Calu3 (cell line): ENCODE measurements around the gene SIM1. TPM values are rescaled to one million over a fixed set of nuclear protein-coding genes. Genes with fewer than 3 reads are reported as not detected.

ENCODE experiments used
- BruUV-seq: library from RNA; stranded (reverse); fragments of 400-500 nt; replicated peaks from 2 replicates; lab custom pipeline; 2021; lab: Mats Ljungman, UMichigan
- CTCF ChIA-PET: fragments of 300-600 bp; sonication (Branson Sonifier 250); formaldehyde crosslinking; loops from one replicate; lab custom pipeline; 2022; ENCODE audit warnings: antibody characterized with exemption; lab: Charles Lee
- DNase-seq: peaks from one replicate; pipeline ENCODE4 v3.0.0; 2022
- H3K27ac Mint-ChIP-seq: one replicate; pipeline ENCODE4 v1.8.0; 2022; ENCODE audit warnings: mixed read lengths; ENCODE audit not compliant: unreplicated experiment
- H3K27me3 Mint-ChIP-seq: one replicate; pipeline ENCODE4 v1.8.0; 2022; ENCODE audit warnings: mixed read lengths; ENCODE audit not compliant: unreplicated experiment
- H3K36me3 Mint-ChIP-seq: one replicate; pipeline ENCODE4 v1.8.0; 2022; ENCODE audit warnings: mild to moderate bottlenecking, moderate library complexity, mixed read lengths; ENCODE audit not compliant: insufficient read depth, unreplicated experiment
- H3K4me1 Mint-ChIP-seq: one replicate; pipeline ENCODE4 v1.8.0; 2022; ENCODE audit warnings: mild to moderate bottlenecking, low read depth, mixed read lengths; ENCODE audit not compliant: unreplicated experiment
- H3K4me3 Mint-ChIP-seq: one replicate; pipeline ENCODE4 v1.8.0; 2022; ENCODE audit warnings: mild to moderate bottlenecking, low read depth, moderate library complexity, mixed read lengths; ENCODE audit not compliant: unreplicated experiment
- H3K9me3 Mint-ChIP-seq: one replicate; pipeline ENCODE4 v1.8.0; 2022; ENCODE audit warnings: low read depth, mixed read lengths; ENCODE audit not compliant: unreplicated experiment
- intact Hi-C: fragments of 100-400 bp; cut with micrococcal nuclease; formaldehyde crosslinking; loops from one replicate; pipeline ENCODE4 v1.10.0; 2022; ENCODE audit not compliant: unreplicated experiment
- total RNA-seq: library from RNA; stranded (reverse); gene quantifications from 2 replicates; pipeline ENCODE4 v1.2.3, GENCODE V29; 2022
- TF ChIP-seq, protein P1 (sequence below): fragments of 200-600 bp; IDR thresholded peaks from one replicate; pipeline ENCODE4 v1.8.0; 2022; ENCODE audit warnings: antibody characterized with exemption; ENCODE audit not compliant: unreplicated experiment

SIM1 gene
- total RNA-seq, 1 experiment from 2014 or later, result not detected

DNA sequence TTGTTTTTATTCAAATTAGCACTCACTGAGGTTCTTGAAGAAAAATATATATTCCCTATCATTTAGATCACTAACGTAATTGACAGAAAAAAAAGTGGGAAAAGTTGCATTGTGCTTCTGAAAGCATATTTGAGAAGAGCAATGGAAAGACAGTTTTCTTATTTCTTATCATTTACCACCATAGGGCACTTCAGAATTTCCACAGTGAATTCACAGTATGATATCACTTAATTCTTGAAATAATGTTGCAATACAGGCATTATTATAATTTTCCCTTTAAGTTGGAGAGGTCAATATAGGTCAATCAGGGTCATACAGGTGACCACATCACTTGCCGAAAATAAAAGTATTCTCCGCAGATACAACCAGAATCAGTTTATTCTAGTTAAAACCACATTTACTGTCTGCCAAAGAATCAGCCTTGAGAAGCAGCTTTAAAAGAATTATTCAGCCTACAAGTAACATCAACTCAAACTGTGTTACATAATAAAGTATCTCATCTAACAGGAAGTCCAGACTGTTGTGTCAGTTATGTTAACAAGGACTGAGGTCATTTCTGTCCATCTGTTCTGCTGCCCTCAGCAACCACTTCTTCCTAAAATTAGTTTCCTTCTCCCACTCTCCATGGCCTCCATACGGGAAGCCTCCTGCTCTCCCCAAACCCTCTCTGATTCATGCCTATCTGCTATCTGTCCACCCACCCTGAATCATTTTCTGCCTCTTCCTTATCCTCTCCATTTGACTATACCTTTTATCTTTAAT lies 121.2 kb downstream of the SIM1 start:
- intact Hi-C loops, result loop anchor here (10.0 kb wide), 1 partner anchor 211 kb away; no protein-coding TSS in a partner anchor

DNA sequence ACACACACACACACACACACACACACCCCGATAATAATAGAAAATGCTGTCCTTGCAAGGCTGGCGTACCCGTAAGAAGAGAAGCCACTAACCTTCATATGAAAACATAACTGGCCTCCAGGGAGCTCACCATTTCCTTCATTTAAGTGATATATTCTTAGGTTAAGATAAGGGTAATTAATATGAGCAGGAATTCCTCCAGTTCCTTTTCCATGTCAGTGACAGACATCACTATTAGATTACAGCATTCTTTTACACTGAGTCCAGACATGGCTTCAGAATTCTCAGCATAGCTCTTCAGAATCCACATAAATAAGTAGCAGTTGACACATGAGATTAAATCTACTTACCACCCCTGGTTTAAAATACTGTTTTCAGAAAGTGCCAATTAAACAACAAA lies 121.9 kb downstream of the SIM1 start:
- Mint-ChIP-seq H3K4me3 (no peak overlapping the region), H3K9me3 (no peaks in the 10 kb centered on the region), H3K36me3 (no peaks in the 10 kb centered on the region), H3K4me1 (peaks cover 44% of the 10 kb centered on the region), H3K27ac (no peak overlapping the region), H3K27me3 (no peaks in the 10 kb centered on the region)
- CTCF ChIA-PET, result interaction anchor here (0.6 kb wide), 2 partner anchors 45 to 155 kb away, joined by 3 to 4 read pairs; no protein-coding TSS in a partner anchor
- intact Hi-C loops, result loop anchor here (10.0 kb wide), 1 partner anchor 212 kb away; no protein-coding TSS in a partner anchor
- no peak for DNase-seq
- no TSS peak for BruUV-seq
- TF ChIP-seq, protein P1, sequence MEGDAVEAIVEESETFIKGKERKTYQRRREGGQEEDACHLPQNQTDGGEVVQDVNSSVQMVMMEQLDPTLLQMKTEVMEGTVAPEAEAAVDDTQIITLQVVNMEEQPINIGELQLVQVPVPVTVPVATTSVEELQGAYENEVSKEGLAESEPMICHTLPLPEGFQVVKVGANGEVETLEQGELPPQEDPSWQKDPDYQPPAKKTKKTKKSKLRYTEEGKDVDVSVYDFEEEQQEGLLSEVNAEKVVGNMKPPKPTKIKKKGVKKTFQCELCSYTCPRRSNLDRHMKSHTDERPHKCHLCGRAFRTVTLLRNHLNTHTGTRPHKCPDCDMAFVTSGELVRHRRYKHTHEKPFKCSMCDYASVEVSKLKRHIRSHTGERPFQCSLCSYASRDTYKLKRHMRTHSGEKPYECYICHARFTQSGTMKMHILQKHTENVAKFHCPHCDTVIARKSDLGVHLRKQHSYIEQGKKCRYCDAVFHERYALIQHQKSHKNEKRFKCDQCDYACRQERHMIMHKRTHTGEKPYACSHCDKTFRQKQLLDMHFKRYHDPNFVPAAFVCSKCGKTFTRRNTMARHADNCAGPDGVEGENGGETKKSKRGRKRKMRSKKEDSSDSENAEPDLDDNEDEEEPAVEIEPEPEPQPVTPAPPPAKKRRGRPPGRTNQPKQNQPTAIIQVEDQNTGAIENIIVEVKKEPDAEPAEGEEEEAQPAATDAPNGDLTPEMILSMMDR, result no peak

More for the DNA sequence above, 121.2 kb downstream of the SIM1 start:
- H3K9me3 Mint-ChIP-seq, result no peaks in the 10 kb centered on the region
- BruUV-seq, result no TSS peak
- H3K27ac Mint-ChIP-seq, result no peak overlapping the region
- H3K4me1 Mint-ChIP-seq, result peaks cover 50% of the 10 kb centered on the region
- DNase-seq, result no peak
- H3K36me3 Mint-ChIP-seq, result no peaks in the 10 kb centered on the region
- no peak overlapping the region for H3K4me3 Mint-ChIP-seq
- TF ChIP-seq, protein P1, result no peak
- no peaks in the 10 kb centered on the region for H3K27me3 Mint-ChIP-seq
- CTCF ChIA-PET, result interaction anchor here (0.6 kb wide), 2 partner anchors 44 to 154 kb away, joined by 3 to 4 read pairs; no protein-coding TSS in a partner anchor

DNA sequence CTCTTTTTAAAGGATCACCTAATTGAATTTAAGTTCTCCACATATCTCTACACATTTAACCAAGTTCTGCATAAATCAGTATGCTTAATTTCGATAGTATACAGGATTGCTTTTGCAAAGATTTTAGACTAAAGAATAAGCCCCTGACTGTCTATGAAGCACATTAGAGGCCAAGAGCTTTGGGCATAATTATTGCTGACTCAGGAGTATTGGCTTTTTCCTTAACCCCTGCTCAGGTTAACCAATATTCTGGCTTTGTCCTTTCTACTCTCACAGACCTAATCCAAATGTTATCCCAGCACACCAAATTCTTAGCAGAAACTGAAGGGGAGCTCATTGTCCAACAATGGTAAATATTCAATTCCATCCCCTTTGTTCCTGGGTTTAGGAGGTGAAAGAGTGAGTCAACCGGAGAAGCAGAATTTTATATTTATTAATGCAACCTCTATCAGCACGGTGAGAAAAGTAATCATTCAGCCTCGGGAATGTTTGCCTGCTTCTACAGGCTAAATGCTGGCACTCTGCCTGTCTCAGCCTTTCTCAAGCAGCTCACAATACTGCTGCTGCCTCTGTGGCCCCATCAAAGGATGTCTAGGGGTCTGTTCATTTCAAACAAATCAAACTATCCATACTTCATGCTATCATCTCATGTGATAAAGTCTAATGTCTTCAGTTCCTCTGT lies 125.0 kb downstream of the SIM1 start:
- H3K9me3 Mint-ChIP-seq, result no peaks in the 10 kb centered on the region
- DNase-seq, result no peak
- intact Hi-C loops, result loop anchor here (10.0 kb wide), 1 partner anchor 215 kb away; no protein-coding TSS in a partner anchor
- H3K4me1 Mint-ChIP-seq, result peaks cover 26% of the 10 kb centered on the region
- BruUV-seq, result no TSS peak
- no peaks in the 10 kb centered on the region for H3K36me3 Mint-ChIP-seq
- TF ChIP-seq, protein P1, result no peak
- no peaks in the 10 kb centered on the region for H3K27me3 Mint-ChIP-seq
- CTCF ChIA-PET, result no interaction called here
- no peak overlapping the region for H3K4me3 Mint-ChIP-seq
- no peak overlapping the region for H3K27ac Mint-ChIP-seq

DNA sequence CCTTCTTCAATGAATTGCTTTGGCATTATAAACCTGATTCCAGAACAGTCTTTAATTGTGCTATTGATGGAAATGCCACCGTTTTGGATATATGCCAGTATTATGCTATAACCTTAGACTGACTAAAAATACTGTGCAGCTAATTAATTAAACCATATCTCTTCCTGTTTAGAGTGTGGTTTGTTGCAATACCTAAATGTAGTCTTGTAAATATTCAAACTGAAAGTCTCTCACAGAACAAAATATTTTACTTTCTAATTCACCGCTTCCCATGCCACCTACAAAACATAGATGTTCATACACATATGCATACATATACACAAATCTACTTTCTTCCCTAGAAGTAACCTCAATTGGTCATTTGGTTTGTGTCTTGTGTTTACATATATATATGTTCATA lies 126.6 kb downstream of the SIM1 start:
- Mint-ChIP-seq H3K4me1 (peaks cover 16% of the 10 kb centered on the region), H3K27ac (no peak overlapping the region), H3K27me3 (no peaks in the 10 kb centered on the region), H3K36me3 (no peaks in the 10 kb centered on the region), H3K4me3 (no peak overlapping the region), H3K9me3 (no peaks in the 10 kb centered on the region)
- DNase-seq, result no peak
- CTCF ChIA-PET, result no interaction called here
- intact Hi-C loops, result no loop called here
- no TSS peak for BruUV-seq
- TF ChIP-seq, protein P1, result no peak
